NT2/D1 (cell line): ENCODE measurements around the gene SEPTIN7.

Source experiments
- SUZ12 ChIP-seq: IDR thresholded peaks from 2 replicates; pipeline ENCODE4 v1.6.1; 2011; ENCODE audit not compliant: insufficient read length, insufficient read depth; ENCODE audit errors: extremely low read depth
- YY1 ChIP-seq: IDR thresholded peaks from 2 replicates; pipeline ENCODE4 v1.6.1; 2011; ENCODE audit not compliant: insufficient read length, insufficient read depth
- ZNF274 ChIP-seq: IDR thresholded peaks from 2 replicates; pipeline ENCODE4 v1.6.1; 2011; ENCODE audit warnings: mild to moderate bottlenecking, low read depth, low read length

DNA sequence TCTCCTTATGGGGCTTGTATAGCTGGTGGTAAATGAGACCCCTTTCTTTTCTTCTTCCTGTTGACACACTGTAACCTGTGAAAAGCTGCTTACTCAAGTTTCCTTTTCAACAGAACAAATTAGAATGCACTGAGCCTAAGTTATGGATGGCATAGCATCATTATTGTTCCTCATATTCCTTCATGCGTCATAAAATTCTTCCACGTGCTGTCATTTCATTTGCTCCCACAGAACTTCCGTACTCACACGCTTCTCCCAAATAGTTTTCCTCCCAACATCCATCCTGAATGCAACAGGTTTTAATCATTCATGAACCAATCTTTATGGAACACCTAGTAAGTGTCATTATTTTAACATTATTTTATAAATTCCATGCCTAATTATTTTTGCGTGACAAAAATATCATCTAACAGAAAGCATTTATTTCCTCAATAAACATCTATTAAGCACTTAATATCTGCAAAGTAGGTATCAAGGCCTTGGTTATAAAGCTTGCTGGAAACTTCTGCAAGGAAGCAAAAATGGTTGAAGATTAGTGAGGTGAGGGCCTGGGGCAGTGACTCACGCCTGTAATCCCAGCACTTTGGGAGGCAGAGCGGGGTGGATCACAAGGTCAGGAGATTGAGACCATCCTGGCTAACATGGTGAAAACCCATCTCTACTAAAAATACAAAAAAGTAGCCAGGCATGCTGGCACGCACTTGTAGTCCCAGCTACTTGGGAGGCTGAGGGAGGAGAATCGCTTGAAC is 18.9 kb upstream of the SEPTIN7 start:
- TF ChIP-seq YY1 (no peak), ZNF274 (no peak), SUZ12 (no peak)
